ENCODE results near the gene MEIS2.

Gene MEIS2

DNA sequence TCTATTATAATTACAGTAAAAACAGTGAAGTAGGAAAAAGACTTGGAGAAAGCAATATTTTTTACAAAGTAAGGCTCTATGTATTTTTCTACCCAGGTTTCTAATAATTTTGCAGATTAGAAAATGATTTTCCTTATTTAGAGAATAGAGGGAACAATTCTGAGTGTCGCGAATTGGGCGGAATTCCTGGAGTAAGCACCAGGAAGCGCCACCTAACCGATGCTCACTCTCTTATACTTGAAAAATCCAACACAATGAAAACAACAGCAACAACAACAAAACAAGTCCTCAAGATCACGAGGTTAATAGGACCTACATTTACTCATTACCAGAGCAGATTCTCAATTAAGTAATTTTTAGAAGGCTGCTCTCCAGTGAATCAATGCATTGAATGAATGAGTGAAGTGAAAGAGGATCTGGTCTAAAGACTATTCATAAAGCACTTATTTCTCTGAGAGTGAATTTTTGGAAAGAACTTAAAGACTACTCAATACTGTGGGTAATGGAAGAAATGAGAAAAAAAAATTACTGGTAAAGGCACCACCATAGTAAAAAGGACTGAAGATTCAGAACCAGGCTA, 158.0 kb downstream of the MEIS2 start:
- no peak overlapping the region for H3K4me2 ChIP-seq
- no peaks in the 10 kb centered on the region for H3K27me3 ChIP-seq (ENCODE audit: insufficient read depth, low read depth)
- no peaks in the 10 kb centered on the region for H3K36me3 ChIP-seq (ENCODE audit: insufficient read depth)
- H3K4me3 ChIP-seq (IDR thresholded peaks at IDR 0.05; ENCODE audit: insufficient read depth, low read depth, low read length) = no peak overlapping the region
- H2AFZ ChIP-seq (ENCODE audit: low read depth) = no peak overlapping the region
- no peak overlapping the region for H3K27ac ChIP-seq
- H3K79me2 ChIP-seq (ENCODE audit: insufficient read depth, low read depth) = no peaks in the 10 kb centered on the region
- no peaks in the 10 kb centered on the region for H4K20me1 ChIP-seq (ENCODE audit: insufficient read depth)
- no peak overlapping the region for H3K9ac ChIP-seq
- no peaks in the 10 kb centered on the region for H3K4me1 ChIP-seq (ENCODE audit: low read depth, poor library complexity, severe bottlenecking)
- TF ChIP-seq, protein P1, sequence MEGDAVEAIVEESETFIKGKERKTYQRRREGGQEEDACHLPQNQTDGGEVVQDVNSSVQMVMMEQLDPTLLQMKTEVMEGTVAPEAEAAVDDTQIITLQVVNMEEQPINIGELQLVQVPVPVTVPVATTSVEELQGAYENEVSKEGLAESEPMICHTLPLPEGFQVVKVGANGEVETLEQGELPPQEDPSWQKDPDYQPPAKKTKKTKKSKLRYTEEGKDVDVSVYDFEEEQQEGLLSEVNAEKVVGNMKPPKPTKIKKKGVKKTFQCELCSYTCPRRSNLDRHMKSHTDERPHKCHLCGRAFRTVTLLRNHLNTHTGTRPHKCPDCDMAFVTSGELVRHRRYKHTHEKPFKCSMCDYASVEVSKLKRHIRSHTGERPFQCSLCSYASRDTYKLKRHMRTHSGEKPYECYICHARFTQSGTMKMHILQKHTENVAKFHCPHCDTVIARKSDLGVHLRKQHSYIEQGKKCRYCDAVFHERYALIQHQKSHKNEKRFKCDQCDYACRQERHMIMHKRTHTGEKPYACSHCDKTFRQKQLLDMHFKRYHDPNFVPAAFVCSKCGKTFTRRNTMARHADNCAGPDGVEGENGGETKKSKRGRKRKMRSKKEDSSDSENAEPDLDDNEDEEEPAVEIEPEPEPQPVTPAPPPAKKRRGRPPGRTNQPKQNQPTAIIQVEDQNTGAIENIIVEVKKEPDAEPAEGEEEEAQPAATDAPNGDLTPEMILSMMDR (conservative IDR thresholded peaks at IDR 0.05; ENCODE audit: low read depth, low read length) = no peak

DNA sequence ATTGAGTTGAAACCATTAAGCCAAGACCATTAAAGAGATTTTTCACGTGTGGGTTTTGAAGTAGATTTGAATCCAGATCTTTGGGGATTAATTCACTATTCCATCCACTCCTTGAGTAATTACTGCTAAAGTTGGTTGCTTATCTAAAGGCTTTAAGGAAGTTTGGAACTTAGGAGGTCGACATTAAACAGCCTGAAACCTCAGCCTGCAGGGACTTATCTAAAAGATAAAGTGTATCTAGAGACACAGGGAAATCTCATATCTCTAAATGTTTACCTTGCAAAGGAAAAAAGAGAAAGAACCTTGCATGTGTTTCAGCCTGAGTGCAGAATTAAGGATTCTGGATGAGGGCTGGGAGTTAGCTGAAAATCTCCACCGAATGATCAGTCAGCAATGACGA, 158.6 kb downstream of the MEIS2 start:
- H3K27ac ChIP-seq = no peak overlapping the region
- H4K20me1 ChIP-seq (ENCODE audit: insufficient read depth) = no peaks in the 10 kb centered on the region
- no peaks in the 10 kb centered on the region for H3K79me2 ChIP-seq (ENCODE audit: insufficient read depth, low read depth)
- no peak overlapping the region for H3K9ac ChIP-seq
- no peaks in the 10 kb centered on the region for H3K4me1 ChIP-seq (ENCODE audit: low read depth, poor library complexity, severe bottlenecking)
- H3K4me2 ChIP-seq = no peak overlapping the region
- no peak overlapping the region for H3K4me3 ChIP-seq (IDR thresholded peaks at IDR 0.05; ENCODE audit: insufficient read depth, low read depth, low read length)
- no peaks in the 10 kb centered on the region for H3K27me3 ChIP-seq (ENCODE audit: insufficient read depth, low read depth)
- no peak overlapping the region for H2AFZ ChIP-seq (ENCODE audit: low read depth)
- no peaks in the 10 kb centered on the region for H3K36me3 ChIP-seq (ENCODE audit: insufficient read depth)
- TF ChIP-seq, protein P1 (conservative IDR thresholded peaks at IDR 0.05; ENCODE audit: low read depth, low read length) = no peak

- H3K4me1 ChIP-seq (ENCODE audit: low read depth, poor library complexity, severe bottlenecking) = no peaks in the 10 kb centered on the region
- no peaks in the 10 kb centered on the region for H3K27me3 ChIP-seq (ENCODE audit: insufficient read depth, low read depth)
- no peak overlapping the region for H2AFZ ChIP-seq (ENCODE audit: low read depth)
- no peak overlapping the region for H3K27ac ChIP-seq
- H3K4me3 ChIP-seq (IDR thresholded peaks at IDR 0.05; ENCODE audit: insufficient read depth, low read depth, low read length) = no peak overlapping the region
- no peaks in the 10 kb centered on the region for H3K79me2 ChIP-seq (ENCODE audit: insufficient read depth, low read depth)
- no peak overlapping the region for H3K9ac ChIP-seq
- H3K4me2 ChIP-seq = no peak overlapping the region
- H4K20me1 ChIP-seq (ENCODE audit: insufficient read depth) = no peaks in the 10 kb centered on the region
- no peaks in the 10 kb centered on the region for H3K36me3 ChIP-seq (ENCODE audit: insufficient read depth)
- TF ChIP-seq, protein P1 (conservative IDR thresholded peaks at IDR 0.05; ENCODE audit: low read depth, low read length) = no peak
Measured at GRCh38 chr15:36940636-36941260, 159.6 kb downstream of the MEIS2 start.

- Histone ChIP-seq H3K36me3 (ENCODE audit: insufficient read depth) (no peaks in the 10 kb centered on the region), H3K27ac (no peak overlapping the region), H3K79me2 (ENCODE audit: insufficient read depth, low read depth) (no peaks in the 10 kb centered on the region), H4K20me1 (ENCODE audit: insufficient read depth) (no peaks in the 10 kb centered on the region), H3K9ac (no peak overlapping the region), H3K4me2 (no peak overlapping the region), H3K4me1 (ENCODE audit: low read depth, poor library complexity, severe bottlenecking) (no peaks in the 10 kb centered on the region), H3K4me3 (IDR thresholded peaks at IDR 0.05; ENCODE audit: insufficient read depth, low read depth, low read length) (no peak overlapping the region), H3K27me3 (ENCODE audit: insufficient read depth, low read depth) (no peaks in the 10 kb centered on the region), H2AFZ (ENCODE audit: low read depth) (no peak overlapping the region)
- TF ChIP-seq, protein P1 (conservative IDR thresholded peaks at IDR 0.05; ENCODE audit: low read depth, low read length) = no peak
Measured at GRCh38 chr15:36940219-36940618, 160.1 kb downstream of the MEIS2 start.

All from KMS-11 (cell line).